Measurements from ENCODE around the gene TNNC2.

- TF ChIP-seq HDAC6 (IDR thresholded peaks at IDR 0.05; ENCODE audit: low read depth, low read length) = no peak
- TF ChIP-seq ZNF280B (CRISPR knock-in tag; IDR thresholded peaks at IDR 0.05; ENCODE audit: borderline replicate concordance) = no peak
- no peak for TF ChIP-seq EEA1 (CRISPR knock-in tag; IDR thresholded peaks at IDR 0.05; ENCODE audit: borderline replicate concordance)
- no peak for TF ChIP-seq AFF4 (CRISPR knock-in tag; IDR thresholded peaks at IDR 0.05)
- no peak for TF ChIP-seq RFX5 (IDR thresholded peaks at IDR 0.05; ENCODE audit: low read depth, low read length)
- no peak for TF ChIP-seq ZNF232 (CRISPR knock-in tag; IDR thresholded peaks at IDR 0.05; ENCODE audit: borderline replicate concordance)
- TF ChIP-seq POLR2AphosphoS5 (IDR thresholded peaks at IDR 0.05; ENCODE audit: low read depth, low read length) = no peak
- peak; percentile 59; the same call in 1 of the 2 replicates for TF ChIP-seq ZNF3 (CRISPR knock-in tag; IDR thresholded peaks at IDR 0.05)
- no peak for TF ChIP-seq PBX2 (CRISPR knock-in tag; IDR thresholded peaks at IDR 0.05)
- TF ChIP-seq CEBPB (IDR thresholded peaks at IDR 0.05; ENCODE audit: borderline replicate concordance, low read depth, low read length) = no peak
- TF ChIP-seq ERF (CRISPR knock-in tag; IDR thresholded peaks at IDR 0.05) = no peak
Observed at GRCh38 chr20:45861221-45862075, 34.3 kb upstream of the TNNC2 start.
